GM19463 (cell line): ENCODE measurements around the gene PAMR1.

Experiments used
- ATAC-seq: cut with Tn5 transposase; IDR thresholded peaks from one replicate; pipeline ENCODE4 v1.9.1; 2021; ENCODE audit warnings: mild to moderate bottlenecking, moderate library complexity; ENCODE audit not compliant: unreplicated experiment

Gene PAMR1

GRCh38 chr11:35507688-35508087 lies 17.7 kb downstream of the PAMR1 start:
- no peak for ATAC-seq

GRCh38 chr11:35501776-35502175 lies 23.6 kb downstream of the PAMR1 start:
- no peak for ATAC-seq

- no peak for ATAC-seq
Measured at GRCh38 chr11:35500744-35501143, 24.7 kb downstream of the PAMR1 start.

- ATAC-seq = no peak
Measured at GRCh38 chr11:35496416-35496815, 29.0 kb downstream of the PAMR1 start.

GRCh38 chr11:35494957-35495490 lies 30.4 kb downstream of the PAMR1 start:
- ATAC-seq = no peak

- ATAC-seq = no peak
Measured at GRCh38 chr11:35491231-35491871, 34.1 kb downstream of the PAMR1 start.

GRCh38 chr11:35488117-35488516 lies 37.3 kb downstream of the PAMR1 start:
- no peak for ATAC-seq

GRCh38 chr11:35487532-35488078 lies 37.8 kb downstream of the PAMR1 start:
- ATAC-seq = no peak

GRCh38 chr11:35486934-35487333 lies 38.5 kb downstream of the PAMR1 start:
- ATAC-seq = no peak

- no peak for ATAC-seq
Measured at GRCh38 chr11:35486446-35486845, 39.0 kb downstream of the PAMR1 start.

- ATAC-seq = peak; percentile 96
Measured at GRCh38 chr11:35485656-35486322, 39.6 kb downstream of the PAMR1 start.

- no peak for ATAC-seq
Measured at GRCh38 chr11:35484435-35484834, 41.0 kb downstream of the PAMR1 start.

- ATAC-seq = no peak
Measured at GRCh38 chr11:35483131-35483820, 42.1 kb downstream of the PAMR1 start.

GRCh38 chr11:35479731-35480130 lies 45.7 kb downstream of the PAMR1 start:
- no peak for ATAC-seq

- no peak for ATAC-seq
Measured at GRCh38 chr11:35478471-35479091, 46.8 kb downstream of the PAMR1 start.

- ATAC-seq = no peak
Measured at GRCh38 chr11:35477901-35478300, 47.5 kb downstream of the PAMR1 start.

- no peak for ATAC-seq
Measured at GRCh38 chr11:35474688-35475087, 50.7 kb downstream of the PAMR1 start.

GRCh38 chr11:35473795-35474374 lies 51.5 kb downstream of the PAMR1 start:
- ATAC-seq = no peak

- no peak for ATAC-seq
Measured at GRCh38 chr11:35470616-35471015, 54.8 kb downstream of the PAMR1 start.

GRCh38 chr11:35466058-35466457 lies 59.4 kb downstream of the PAMR1 start:
- ATAC-seq = no peak

GRCh38 chr11:35464308-35464707 lies 61.1 kb downstream of the PAMR1 start:
- no peak for ATAC-seq
